Iris pigment epithelial cell (primary cell): ENCODE data around the gene TSPO.

Source experiments
- DNase-seq: peaks from one replicate; pipeline ENCODE4 v3.0.0-alpha.2; 2011; ENCODE audit warnings: low read depth

TSPO gene

DNA sequence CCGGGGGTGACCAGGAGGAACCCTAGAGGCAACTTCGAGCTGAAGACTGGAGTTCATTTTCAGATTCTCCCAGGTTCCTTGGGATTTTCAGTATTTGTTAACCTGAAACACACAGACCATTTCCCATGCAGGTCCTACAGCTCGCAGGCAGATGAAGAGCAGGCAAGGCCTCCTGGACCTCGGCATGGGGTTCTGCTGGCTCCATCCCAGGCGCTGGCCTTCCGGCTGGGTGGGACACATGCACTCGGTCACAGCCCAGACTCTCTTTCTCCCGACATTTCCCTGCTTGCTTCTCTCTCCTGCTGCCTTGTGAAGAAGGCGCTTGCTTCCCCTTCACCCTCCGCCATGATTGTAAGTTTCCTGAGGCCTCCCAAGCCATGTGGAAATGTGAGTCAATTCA, 51.0 kb downstream of the TSPO start:
- DNase-seq: no peak

DNA sequence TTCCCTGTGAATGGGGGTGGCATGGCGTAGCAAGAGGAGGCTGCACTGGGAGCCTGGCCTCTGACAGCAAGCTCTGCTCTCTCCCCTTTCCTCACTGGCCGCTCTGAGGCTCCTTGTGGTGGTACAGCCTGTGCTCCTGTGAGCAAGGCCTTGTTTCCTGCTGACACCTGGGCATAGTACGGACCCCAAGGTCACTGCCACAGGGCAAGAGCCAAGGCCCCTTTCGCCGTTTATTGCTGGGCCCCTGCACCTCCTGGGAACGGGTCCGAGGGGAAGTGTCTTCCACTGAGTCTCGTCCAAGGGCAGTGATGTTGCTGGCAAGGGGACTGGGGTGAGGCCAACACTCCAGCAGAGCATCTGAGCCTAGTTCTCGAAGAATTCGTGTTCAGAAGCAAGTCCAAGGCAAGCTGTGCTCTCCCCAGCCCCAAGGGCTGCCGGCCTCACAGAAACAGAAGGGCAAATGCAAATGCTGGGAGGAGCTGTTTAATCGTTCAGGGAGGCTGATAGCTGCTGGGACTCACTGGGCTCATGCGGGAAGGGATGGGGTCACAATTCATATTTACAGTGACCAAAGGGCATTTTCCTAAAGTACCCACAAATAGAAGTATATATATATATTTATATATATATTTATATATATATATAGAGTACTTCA, 51.5 kb downstream of the TSPO start:
- no peak for DNase-seq

- DNase-seq: no peak
Observed at GRCh38 chr22:43203471-43203981, 52.2 kb downstream of the TSPO start.

GRCh38 chr22:43205261-43205691, 53.9 kb downstream of the TSPO start:
- no peak for DNase-seq

GRCh38 chr22:43205748-43206508, 54.6 kb downstream of the TSPO start:
- DNase-seq: no peak

- DNase-seq: no peak
Observed at GRCh38 chr22:43206509-43207161, 55.3 kb downstream of the TSPO start.

DNA sequence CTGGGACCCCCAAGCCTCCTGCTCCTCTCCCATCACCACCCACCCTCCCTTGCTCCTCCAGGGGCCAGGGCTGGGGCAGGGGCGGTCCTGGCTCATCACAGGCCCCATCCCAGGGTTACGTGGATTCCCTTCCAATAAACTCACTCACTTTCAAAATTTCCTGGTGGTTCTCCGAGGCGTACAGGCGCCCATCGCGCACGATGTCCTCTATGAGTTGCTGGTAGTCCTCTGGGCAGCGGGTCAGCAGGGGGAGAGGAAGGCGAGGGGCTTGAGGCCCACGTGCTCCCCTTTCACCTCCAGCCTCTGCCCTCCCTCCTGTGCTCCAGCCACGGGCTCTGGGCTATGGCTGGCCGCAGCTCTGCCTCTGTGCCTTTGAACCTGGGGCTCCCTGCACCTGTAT, 56.0 kb downstream of the TSPO start:
- no peak for DNase-seq

DNA sequence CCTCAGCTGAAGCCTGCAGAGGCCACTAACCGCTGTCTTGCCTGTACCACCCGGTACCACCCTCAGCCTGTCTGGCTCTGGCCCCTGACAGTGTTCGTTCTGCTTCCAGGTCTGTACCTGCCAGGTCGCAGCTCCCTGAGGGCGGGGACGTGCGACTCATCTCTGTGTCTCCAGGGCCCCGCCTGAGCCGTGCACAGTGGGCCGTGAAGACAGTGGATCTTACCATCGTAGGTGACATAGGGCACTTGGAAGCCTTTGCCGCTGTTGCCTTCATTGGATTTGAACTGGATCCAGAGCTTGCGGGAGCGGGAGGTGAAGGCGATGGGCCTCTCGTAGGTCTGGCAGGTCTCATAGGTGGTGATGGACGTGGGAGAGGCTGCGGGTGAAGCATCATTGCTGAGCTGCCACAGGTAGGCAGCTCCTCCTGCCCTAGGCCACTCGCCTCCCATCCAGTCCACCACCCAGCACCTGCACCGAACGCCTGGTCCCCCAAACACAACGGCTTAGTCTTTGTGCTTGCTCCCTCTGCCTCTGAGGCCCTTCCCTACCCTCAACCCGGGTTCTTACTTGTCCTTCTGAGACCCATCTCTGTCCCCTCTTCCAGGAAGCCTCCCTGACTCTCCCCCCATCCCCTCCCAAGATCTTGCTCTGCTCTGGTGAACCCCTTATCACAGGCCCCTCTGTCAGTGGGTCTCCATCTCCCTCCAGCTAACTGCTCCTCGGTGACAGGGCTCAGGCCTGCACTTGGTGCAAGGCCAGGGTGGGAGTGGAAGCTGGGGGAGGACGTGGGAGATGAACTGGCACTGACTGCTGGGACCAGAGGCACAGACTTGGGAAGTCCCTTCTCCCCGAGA, 56.7 kb downstream of the TSPO start:
- no peak for DNase-seq

GRCh38 chr22:43208703-43209522, 57.6 kb downstream of the TSPO start:
- no peak for DNase-seq

DNA sequence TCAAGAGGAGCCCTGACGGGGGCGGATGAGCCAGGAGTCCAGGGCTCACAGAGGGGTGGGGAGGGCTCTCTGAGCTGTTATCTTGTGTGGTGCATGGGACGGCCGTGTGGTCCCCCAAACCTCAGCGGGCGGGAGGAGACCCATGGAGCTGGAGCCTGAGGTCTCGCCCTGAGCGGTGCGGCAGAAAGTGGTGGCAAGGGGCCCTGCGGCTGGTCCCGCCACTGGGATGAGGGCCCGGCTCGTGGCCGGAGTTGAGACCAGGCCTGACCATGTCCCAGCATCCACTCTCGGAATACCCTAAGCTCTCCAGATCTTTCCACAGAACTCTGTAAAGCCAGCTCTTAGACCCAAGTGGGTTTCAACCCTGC, 58.1 kb downstream of the TSPO start:
- DNase-seq: no peak

- no peak for DNase-seq
Observed at GRCh38 chr22:43209971-43210370, 58.6 kb downstream of the TSPO start.

DNA sequence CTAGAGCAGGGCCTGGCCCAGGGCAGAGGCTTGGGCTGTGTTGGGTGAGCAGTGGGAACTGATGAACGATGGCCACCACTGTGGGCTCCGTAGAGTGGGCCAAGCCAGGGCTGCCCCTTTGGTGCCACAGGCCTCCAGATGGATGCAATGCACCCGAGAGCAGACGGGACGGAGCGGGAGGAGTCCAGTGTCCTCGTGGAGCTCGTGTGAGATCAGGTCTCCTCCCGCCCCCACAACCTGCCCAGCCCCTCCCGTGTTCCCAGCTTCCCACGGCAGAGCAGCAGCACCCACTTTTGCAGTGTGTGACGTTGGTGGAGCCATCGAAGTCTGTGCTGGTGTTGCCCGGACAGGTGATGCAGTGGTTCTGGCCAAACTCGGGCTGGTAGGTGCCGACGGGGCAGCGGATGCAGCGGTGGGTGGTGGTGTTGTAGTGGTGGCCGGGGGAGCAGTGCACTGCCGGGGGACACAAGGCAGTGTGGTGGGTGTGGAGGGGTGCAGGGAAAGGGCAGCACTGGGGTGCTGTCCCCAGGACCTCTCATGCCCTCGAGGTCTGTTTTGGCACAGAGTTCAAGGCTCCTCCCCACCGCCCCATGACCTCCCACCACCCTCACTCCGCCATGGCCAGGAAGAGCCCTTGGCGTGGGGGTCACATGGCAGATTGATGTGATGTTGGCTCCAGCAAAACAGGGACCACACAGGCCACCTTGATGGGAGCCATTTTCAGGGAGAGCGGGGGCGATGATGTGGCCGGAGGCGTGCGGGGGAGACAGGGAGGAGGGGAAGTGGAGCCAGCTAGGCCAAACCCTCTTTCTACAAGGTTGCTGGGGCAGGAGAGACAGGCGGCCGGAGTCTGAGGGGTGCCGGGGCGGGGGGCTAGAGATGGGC, 59.5 kb downstream of the TSPO start:
- no peak for DNase-seq

- no peak for DNase-seq
Observed at GRCh38 chr22:43211941-43212433, 60.6 kb downstream of the TSPO start.

- DNase-seq: no peak
Observed at GRCh38 chr22:43212434-43212952, 61.1 kb downstream of the TSPO start.
